HG03280 (cell line): ENCODE results near the gene CAMKMT.
A peak's percentile ranks its signal among the peaks of the same experiment; 100 is the strongest.
"Not testable (repeated sequence)": the region's sequence is repeated elsewhere in the genome, so short reads cannot be mapped to it uniquely, and the experiment has no call there.

Experiments
- ATAC-seq: cut with Tn5 transposase; IDR thresholded peaks from one replicate; pipeline ENCODE4 v1.9.1; 2021; ENCODE audit warnings: mild to moderate bottlenecking, moderate library complexity; ENCODE audit not compliant: unreplicated experiment

The CAMKMT gene

DNA sequence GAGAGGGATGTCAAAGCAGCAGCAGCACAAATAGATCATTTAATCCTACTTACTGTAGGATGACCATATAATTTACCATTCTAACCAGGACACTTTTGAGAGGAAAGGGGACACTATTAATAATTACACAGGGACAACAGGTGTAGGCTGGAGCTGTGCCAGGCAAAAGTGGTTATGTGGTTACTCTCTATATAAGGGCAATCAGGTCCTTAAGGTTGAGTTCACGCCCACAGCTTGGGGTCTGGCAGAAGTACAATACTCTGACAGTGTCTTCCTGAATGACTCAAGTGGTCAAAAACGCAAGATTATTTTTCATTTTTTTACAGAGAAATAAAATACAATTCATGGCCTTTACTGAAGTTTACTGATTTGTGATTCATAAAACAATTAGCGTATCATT, 3.2 kb upstream of the CAMKMT start:
- ATAC-seq = no peak

DNA sequence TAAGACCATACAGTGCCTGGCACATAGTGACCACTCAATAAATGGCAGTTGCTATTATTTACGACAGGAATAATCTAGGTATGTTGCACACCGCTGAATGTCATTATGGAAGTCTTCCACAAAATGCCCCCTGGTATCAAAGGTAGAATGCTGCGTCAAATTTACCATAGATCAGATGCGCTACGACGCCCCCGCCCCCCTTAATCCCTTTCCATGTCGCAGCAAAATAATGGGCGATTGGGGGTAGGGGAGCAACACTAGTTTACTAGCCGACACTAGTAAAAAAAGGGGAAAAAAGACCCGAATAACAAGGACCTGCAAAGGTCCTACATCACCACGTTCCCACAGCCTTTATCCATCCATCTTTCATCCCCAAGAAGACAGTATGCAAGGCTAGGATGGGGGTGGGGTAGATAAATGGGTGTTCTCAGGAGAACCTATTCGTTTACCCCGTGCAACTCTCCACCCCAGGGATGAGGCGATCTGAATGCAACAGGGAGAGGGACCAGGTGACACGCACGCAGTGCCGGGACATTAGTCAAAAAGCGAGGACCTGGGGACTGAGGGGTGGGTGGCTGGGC, 908 bp upstream of the CAMKMT start:
- peak; percentile 1 for ATAC-seq

DNA sequence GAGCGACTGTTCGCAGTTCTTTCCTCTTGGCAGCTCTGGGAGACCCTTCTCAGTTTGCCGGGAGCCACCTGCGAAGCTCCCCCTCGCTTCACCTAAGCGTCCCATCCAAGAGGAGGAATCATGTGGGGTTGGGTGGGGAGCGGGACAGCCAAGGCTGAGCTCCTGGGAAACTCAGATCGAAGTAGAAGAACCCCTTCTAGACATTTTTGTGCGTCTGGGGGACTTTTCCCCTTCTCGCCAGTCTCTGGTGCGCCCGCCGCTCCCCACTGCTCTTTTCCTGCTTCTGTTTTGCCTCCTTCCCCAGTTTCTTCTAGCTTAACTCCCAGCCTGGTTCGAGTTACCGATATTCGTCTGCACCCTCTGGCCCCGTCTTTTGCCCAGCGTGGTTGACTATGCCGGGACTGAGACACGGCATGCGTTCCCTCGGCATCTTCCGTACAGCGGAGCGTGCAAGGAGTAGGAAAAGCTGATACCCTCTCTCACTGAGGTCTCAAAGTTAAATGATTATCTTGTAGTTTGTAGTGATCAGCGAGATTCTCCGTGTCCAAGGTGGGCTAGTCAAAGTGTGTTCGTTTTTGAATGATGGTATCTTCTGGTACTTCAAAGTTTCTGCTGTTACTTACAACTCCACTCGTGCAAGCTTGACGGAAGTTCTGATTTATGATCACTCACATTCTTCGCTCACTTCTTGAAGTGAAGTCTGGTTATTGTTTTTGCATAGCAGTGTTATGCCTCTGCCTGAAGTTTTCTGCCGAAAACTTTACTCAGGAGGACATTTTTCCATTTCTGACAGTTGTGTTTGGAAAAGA, 664 bp downstream of the CAMKMT start:
- peak; percentile 18 for ATAC-seq

DNA sequence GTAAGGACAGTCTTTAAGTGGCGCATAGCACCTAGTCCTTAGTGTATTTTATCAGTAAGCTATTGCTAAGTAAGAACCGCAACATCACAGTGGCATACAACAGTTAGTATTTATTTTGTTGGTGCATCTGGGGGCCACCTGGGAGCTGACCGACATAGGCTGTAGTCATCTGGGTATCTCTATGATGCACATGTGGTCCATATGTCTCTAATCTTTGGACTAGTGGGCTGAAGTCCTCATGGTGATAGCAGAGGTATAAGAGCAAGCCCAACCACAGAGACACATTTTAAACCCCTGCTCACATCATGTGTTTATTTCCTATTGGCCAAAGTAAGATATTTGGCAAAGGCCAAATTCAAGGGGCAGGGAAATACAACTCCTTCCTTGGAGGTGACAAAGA, 2.9 kb downstream of the CAMKMT start:
- ATAC-seq = no peak

DNA sequence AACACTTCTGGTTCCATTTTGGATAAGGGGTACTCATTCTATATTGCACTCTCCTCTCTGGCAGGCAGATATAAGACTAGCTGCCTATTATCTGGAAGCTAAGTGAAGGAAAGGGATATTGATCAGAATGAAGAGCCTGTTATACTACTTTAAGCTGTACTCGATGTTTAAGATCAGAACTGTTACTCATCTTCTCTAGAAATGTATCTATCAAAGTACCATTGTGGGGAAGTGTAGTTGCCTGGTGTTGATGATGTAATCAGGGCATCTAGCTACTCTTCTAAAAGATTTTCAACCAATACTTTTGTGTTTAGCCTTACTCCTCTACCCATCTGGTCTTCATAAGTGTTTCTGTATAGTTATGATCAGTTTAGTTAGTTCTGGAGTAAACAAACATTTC, 5.8 kb downstream of the CAMKMT start:
- no peak for ATAC-seq

DNA sequence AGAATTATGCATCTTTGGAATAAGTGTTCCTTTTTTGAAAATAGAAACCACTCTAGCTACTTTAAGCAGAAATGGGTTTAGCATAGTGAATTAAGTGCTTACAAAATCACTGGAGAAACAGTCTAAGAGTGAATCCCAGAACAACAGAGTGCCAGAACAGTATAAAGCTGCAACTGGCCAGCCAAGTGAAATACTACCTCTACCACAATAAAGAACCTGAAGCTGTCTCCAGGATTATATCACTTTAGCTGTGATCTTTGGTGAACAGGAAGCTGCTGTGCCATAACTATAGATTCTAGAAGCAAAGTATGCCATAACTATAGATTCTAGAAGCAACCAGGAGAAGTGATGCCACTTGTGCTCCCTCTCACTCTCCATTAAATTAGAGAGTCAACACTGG, 7.6 kb downstream of the CAMKMT start:
- ATAC-seq = no peak

DNA sequence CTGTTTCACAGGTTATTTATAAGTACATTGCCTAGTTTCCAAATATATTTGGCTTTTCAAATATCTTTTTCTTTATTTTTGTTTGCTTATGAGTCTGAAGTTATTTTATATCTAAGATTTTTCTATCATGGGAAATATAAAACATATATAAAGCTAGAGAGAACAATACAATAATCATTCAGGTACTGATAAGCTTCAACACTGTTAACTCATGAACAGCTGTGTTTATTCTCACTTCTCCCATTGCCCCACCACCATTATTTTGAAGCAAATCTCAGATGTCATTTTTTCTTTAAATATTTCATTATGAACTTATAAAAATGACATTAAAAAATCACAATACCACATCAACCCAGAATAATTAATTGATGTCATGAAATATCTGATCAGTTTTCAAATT, 9.7 kb downstream of the CAMKMT start:
- ATAC-seq = peak; percentile 59

DNA sequence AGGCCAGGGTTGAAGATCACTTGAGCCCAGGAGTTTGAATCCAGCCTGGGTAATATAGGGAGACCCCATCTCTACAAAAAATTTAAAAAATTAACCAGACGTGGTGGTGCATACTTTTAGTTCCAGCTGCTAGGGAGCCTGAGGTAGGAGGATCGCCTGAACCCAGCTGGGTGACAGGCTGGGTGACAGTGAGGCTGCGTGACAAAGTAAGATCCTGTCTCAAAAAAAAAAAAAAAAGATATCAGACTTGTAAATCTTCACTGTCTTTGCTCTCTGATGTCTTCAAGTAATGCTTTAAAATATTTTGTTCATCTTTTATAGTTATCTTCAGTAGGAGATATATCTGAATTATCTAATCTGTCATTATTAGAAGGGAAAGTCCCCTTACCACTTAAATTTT, 10.5 kb downstream of the CAMKMT start:
- ATAC-seq = no peak

DNA sequence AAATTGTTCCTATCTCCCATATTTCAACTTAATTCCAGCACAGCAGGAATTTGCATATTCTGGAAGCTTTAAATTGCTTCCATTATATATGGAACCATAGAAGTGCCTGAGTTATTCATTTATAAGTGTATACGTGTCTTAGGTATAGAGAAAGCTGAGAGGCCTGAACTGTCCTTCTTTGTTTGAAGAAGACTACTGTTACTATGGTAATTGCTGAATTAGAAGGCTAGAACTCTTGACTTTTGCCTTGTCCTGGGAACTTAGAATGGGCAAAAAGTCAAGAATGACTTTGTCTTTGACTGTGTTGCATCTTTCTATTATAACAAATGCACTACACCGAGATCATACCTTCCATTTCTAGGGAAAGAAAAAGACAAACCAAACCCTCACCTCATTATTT, 15.7 kb downstream of the CAMKMT start:
- no peak for ATAC-seq

DNA sequence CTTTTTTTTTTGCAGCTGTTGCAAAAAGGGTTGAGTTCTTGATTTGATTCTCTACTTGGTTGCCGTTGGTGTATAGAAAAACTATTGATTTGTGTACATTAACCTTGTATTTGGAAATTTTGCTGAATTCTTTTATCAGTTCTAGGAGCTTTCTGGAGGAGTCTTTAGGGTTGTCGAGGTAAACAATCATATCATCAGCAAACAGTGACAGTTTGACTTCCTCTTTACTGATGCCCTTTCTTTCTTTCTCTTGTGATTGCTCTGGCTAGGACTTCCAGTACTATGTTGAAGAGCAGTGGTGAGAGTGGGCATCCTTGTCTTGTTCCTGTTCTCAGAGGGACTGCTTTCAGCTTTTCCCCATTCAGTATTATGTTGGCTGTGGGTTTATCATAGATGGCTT, 23.5 kb downstream of the CAMKMT start:
- not testable (repeated sequence) for ATAC-seq

DNA sequence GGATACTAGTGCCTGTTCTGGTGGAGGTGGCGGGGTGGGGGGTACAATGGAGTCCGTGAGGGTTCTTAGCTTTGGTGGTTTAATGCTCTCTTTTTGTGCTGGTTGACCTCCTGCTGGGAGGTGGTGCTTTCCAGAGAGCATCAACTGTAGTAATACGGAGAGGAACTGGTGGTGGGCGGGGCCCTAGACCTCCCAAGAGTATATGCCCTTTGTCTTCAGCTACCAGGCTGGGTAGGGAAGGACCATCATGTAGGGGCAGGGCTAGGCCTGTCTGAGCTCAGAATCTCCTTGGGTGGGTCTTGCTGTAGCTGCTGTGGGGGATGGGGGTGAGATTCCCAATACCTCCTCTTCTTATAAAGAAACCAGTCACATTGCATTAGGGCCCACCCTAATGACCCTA, 27.1 kb downstream of the CAMKMT start:
- ATAC-seq = no peak

DNA sequence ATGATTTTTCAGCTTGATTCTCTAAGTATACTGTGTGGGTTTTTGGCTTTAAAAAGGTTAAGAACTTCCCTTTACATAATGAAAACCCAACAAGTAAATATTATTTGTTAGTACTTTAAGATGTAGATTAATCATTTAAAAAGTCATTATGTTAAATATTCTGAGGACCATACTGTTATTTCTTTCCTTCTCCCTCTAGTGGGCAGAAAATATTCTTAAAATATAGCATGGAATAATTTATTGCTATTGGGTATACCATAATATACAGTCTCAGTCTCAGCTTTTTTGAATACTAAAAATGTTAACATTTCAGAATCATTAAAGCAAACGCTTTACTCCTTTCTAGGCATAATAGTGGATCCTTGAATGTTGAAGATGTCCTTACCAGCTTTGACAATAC, 28.1 kb downstream of the CAMKMT start:
- ATAC-seq = no peak

DNA sequence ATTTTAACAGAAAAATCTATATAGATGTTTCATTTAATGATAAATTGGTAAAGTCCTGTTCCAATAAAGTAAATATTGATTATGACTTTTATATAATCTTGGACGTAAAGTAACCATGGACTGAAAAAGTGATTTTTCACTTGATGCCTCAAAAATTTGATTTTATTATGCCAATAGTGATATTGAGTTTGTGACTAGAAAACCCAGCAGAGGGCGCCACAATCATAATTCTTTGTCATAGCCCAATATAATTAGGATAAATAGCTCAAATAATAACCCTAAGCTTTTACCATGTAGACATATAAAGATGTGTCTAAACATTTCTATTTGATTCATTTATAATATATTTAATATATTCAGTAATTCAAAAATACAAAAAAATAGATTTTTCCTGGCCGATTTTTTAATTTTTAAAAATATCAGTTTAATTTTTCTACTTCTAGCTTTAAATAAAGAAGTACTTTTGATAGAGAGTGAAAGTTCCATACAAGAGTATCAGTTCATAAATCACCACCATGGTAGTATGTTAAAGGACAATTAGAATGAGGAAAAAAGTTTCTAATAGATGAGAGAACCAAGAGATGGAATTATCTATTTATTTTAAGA, 30.7 kb downstream of the CAMKMT start:
- ATAC-seq = no peak

DNA sequence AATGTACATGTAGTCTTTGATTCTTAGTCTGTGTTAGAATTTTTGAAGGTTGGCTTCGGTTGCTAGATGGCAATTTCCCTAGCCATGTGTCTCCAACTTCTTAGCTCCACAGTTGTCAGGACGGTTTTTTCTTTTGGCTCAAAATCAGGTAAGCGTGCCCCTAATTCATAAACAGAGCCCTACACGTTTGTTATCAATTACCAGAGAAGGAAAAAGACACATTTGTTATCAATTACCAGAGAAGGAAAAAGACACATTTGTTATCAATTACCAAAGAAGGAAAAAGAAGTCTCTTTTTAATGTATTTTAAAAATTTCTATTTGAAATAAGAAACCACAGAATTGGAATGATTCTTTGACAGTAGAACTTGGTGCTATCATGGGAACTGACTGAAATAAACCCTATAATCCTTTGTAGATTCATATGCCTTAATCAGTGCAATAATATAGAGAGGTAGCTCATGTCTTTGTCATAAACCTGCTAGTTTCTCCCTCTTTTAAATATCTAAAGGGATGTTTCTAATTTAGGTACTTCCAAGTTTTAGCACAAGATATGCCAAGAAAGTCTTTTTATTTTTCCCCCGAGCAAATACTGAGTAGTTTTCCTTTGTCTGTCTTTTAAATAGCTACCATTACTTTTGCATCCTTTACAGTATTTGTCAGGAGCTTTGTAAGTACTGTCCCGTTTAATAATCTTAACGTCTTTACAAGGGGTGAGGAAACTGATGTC, 35.9 kb downstream of the CAMKMT start:
- no peak for ATAC-seq

DNA sequence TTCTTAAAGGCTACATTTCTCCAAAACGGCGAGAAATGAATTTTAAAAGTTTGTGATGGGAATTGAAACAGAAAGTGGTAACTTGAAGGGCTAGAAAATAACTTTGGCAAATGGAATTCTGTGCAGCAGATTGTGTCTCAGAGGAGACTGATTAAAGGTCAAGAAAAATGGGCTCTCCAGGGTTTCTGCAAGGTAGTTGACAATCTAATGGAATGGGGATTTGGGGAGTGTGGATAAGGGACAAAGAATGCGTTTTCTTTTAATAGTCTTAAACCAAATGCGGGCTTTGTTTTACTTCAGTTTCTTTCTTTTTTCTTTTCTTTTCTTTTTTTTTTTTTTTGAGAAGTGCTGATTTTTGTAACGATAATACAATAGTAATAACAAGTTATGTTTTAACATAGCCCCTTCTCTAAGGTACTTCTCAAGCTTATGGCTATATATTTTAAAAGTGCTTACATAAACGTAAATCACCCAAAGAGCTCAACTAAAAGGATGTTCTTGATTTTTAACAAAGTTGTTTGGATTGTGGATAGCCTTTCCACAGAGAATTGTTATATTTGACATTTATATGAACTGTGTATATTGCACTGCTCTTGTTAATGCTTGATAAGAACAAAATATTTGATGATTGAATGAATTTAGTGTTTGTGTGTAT, 36.6 kb downstream of the CAMKMT start:
- ATAC-seq = no peak

DNA sequence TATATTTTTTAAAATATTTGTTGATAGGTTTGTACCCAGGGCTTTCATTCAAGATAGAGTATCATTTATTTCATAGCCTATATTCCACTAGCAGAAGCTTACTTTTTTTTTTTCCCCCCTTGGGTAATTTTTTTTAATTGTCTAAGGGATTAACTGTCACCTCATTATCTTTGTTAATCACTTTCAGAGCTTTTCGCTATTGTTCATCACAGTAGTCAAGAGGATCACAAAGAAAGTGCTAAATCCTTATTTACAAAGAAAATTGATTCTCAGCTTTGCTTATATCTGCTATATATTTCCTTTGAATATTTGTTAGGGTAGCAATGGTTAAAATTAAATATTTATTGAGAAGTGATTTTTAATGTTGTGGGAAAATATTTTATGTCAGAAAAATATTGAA, 59.0 kb downstream of the CAMKMT start:
- ATAC-seq = no peak

DNA sequence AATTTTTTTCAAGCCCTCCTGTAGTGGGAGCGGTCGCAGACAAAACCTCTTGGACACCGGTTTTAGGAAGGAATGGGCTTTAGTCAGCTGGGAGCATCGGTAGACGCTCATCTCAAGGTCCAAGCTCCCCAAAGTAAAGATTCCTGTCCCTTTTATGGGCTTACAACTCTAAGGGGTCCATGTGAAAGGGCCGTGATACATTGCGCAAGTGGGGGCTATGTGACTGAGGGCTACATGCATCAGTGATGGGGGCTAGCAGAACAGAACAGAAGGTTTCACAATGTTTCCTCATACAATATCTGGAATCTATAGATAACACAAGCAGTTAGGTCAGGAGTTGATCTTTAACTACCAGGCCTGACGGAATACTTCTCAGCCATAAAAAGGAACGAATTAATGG, 62.5 kb downstream of the CAMKMT start:
- no peak for ATAC-seq

DNA sequence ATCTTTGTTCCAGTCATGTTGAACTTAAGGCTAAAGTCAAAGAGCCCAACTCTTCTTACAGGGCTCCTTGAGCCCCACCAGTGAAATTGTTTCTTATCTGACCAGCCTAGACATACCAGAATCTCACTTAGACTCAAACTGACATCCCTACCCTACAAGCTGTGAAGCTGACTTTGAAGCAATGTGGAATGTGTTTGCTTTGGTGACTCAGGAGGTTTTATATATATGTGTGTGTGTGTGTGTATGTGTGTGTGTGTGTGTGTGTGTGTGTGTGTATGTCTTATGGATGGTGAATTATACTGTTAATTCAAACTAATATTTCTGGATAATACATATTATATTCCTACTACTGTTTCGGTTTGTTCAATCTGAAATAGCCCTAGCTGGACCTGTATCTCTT, 67.3 kb downstream of the CAMKMT start:
- no peak for ATAC-seq

DNA sequence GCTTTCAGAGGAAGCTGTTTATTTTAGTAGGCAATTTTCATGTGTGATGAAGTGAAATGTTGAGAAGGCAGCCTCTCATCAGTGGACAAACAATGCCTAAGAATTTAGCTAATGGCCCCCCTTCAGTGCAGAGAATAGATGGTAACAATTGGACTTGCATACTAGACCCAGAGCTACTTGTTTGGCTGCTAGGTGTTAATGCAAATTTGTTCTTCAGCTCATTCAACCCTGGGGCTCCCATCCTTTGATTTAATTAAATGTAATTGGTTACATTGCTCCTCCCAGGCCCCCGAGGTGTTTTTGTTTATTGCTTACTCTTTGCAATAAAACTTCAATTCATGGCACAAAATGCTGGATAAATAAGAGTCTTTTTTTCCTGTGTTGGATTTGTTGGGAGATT, 68.6 kb downstream of the CAMKMT start:
- ATAC-seq = no peak

DNA sequence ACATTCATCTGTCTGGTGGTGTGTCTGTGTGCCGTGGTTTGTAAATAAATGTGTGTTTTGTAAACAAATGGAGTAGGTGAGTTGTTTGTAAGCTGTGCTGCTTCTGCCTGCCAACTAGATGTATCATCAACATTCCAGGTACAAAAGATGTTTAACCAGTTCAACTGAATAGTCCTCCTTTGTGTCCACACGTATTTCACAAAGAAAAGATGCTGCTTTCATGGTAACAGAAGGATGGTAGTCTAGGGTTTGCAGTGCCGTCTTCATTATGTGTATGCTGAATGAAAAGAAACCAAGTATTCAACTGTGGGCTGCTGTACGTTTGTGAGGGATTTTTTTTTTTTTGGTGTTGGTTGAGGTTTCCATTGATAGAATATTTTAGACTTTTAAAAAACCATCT, 72.1 kb downstream of the CAMKMT start:
- no peak for ATAC-seq

DNA sequence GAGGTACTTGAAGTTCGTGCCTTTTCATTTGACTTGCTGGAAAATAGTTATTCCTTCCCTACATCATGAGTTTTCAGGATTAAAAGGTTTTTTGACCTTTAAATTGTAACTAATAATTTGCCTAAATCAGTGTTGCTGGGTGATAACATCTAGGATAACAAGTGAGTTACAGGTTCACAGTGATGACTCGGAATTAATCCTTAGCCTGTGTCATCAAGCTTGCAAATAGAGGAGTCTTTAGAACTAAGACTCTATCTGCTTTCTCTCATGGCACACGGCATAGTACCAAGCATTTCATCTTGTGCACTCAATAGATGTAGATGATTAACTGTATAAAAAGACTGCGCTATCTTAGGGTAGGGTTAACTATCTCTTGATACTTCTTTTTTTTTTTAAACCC, 79.5 kb downstream of the CAMKMT start:
- ATAC-seq = no peak
